Stimulated activated CD8-positive, alpha-beta memory T cell treated with anti-CD3 and anti-CD28 coated beads, Interleukin-2, amount 100 ng/mL, for 1 hour (primary cell): ENCODE results near the gene SMIM15.
"Not testable (repeated sequence)": the region's sequence is repeated elsewhere in the genome, so short reads cannot be mapped to it uniquely, and the experiment has no call there.

Source experiments
- DNase-seq, 2 donors: peaks; one replicate each; pipeline ENCODE4 v3.0.0-alpha.2; 2020; ENCODE audit warnings: low read depth in 2 of 2

Gene SMIM15, protein sequence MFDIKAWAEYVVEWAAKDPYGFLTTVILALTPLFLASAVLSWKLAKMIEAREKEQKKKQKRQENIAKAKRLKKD

DNA sequence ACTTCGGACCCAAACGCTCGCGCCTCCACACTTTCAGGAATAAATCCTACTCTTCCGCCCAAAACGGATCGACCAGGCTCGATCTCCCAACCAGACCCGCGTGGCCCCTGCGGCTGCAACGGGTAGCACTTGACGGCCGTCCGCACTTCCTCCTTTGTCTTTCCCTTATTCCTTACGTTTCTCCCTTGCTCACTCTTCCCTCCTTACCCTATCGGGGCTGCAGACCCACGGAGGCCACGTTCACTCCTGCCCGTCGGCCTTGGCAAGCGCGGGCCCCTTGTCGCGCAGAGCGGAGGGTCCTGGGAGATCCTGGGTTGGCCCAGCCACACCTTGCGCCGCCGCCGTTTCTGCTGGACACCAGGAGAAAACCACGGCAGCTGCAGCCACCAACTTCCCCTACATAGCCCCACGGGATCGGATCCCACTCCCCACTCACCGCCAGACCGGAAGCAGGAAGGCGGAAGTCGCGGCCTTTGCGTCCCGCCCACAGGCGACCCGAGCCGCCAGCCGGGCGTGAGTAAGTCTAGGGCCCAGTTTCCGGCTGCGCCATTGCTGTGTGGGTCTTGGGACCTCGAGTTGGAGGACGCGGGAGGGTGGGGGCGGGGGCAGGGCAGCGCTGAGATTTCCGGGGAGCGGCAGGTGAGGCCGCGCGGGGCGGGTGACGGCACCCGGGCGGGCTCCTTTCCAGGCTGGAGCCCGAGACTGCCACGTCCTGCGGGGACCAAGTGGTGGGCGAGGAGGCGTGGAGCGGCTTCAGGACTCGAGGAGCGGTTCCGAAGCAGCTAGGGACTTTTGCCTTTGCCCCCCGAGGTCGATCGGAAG lies at the start of gene SMIM15:
TSS of gene SMIM15 (minus strand) at position 459 of the 822 bp plus-strand sequence. CDS start 2,297 bp downstream, outside the sequence.
- DNase-seq = peak; percentile 52 to 64

DNA sequence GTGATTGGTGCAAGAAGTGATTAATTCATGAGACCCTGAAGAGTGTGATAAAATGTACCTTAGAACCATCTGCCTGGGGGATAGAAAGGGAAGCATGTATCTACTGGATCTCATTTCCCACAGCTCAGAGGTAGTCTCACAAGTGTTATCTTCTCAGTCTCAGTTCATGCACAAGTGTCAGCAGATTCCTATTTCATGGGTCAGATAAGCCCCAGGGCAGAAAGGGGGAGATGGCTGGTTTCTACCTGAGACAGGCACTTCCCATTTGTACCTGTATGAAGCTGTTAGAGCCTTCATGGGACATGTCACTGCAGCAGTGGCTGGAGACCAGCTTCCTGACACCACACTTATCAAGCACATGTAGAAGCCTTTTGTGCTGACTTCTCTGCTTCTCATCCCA lies 45.6 kb upstream of the SMIM15 start:
- DNase-seq = no peak

DNA sequence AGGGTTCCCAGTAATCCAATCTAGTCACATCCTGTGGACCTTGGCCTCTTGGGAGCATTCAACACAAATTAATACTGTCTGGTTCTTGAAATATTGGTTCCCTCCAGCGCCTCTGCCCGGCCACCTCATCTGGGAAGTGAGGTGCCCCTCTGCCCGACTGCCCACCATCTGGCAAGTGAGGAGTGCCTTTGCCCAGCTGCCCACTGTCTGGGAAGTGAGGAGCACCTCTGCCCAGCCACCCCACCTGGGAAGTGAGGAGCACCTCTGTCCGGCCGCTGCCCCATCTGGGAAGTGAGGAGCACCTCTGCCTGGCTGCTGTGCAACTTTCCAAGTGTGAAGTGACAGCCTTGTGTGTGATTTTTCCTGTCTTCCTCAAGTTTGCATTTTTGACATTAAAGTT lies 42.7 kb upstream of the SMIM15 start:
- no peak for DNase-seq

DNA sequence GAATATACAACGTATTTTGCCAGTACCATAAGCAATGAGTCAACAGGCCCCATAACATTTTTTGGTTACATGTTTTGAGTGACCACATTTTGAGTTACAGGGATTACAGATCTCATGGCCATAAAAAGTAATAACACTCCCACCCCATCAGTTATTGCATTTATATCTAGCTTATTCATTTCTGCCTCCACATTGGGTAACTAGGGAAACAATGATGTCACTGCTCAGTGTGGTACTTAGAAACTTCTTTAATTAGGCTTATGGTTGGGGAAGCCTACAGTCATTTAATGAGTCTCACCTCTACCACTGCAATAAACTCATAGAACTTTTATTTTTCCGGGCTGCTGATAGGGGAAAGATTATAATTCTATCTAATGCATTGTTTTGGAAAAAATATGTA lies 39.9 kb upstream of the SMIM15 start:
- no peak for DNase-seq

DNA sequence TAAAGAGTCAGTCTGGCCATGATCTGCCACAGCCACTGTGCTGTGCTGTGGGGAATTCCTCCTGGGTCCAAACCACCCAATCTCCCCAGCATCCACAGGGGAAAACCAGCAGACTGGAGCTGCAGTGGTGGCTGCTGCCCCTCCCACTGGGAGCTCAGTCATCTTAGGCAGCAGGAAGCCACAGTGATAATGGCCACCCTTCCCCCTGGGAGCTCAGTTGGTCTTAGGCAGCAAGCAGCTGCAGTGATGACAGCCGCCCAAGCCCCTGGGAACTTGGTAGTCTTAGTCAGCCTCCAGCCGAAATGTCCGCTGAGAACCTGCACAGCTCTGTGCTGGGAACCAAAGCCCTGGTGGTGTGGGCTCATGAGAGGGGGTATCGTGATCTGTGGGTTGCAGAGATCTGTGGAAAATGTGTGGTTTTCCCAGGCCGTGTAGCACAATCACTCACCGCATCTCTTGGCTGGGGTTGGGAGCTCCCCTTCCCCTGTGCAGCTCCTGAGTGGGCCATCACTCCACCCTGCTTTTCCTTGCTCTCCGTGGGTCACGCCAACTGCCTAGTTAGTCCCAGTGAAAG lies 38.4 kb upstream of the SMIM15 start:
- no peak for DNase-seq

DNA sequence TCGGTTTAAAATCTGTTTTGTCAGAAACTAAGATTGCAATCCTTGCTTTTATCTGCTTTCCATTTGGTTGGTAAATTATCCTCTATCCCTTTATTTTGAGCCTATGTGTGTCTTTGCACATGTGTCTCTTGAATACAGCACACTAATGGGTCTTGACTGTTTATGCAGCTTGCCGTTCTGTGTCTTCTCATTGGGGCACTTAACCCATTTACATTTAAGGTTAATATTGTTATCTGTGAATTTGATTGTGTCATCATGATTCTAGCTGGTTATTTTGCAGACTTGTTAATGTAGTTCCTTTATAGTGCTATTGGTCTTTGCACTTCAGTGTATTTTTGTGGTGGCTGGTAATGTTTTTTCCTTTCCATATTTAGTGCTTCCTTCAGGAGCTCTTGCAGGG lies 36.3 kb upstream of the SMIM15 start:
- DNase-seq = no peak

DNA sequence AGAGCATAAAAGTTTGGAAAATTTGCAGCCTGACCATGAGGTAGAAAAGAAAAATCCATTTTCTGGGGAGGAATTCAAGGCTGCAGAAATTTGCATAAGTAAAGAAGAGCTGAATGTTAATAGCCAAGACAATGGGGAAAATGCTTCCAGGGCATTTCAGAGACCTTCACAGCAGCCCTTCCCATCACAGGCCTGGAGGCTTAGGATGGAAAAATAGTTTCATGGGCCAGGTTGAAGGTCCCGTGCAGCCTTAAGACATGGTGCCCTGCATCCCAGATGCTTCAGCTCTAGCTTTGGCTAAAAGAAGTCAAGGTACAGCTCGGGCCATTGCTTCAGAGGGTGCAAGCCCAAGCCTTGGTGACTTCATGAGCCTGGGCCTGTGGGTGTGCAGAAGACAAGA lies 25.6 kb upstream of the SMIM15 start:
- DNase-seq = not testable (repeated sequence)

DNA sequence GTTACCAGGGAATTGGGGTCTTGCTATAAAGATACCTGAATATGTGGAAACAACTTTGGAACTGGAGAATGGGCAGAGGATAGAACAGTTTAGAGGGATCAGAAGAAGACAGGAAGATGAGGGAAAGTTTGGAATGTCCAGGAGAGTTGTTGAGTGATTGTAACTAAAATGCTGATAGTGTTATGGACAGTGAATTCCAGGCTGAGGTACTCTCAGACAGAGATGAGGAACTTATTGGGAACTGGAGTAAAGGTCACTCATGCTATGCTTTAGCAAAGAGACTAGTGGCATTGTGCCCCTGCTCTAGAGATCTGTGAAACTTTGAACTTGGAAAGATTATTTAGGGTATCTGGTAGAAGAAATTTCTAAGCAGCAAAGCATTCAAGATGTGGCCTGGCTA lies 25.1 kb upstream of the SMIM15 start:
- not testable (repeated sequence) for DNase-seq

DNA sequence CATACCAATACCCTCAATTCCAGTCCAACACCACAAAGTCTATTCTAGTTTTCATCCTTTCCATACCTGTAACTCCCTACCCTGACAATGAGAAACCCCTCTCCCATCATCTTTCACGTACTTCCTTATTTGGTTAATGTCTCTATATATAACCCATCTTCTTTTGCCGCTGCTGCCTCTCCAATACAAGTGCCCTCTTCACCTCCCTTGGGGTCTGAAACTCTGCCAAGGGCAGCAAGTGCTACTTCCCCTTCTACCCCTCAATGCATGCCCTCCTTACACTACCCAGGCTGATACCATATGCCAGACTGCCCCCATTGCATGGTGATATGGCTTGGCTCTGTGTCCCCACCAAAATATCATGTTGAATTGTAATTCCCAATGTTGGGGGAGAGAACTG lies 24.4 kb upstream of the SMIM15 start:
- DNase-seq = no peak

DNA sequence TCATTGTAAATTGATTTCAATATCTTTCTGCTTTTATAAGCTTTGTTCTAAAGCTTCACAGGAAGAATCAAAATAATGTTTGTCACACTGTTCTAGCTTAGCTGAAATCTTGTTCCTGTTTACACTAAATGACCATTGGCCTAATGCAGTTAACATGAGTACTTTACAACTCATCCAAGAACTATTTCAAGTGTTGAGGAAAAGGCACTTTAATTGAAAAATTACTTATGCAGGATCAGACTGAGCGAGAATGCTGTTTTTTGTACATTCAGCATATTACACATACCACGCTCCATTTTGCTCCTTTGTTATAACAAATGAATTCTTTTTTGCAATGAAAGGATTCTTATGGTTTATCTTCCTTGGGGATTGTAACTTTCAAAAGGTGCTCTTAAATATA lies 22.4 kb upstream of the SMIM15 start:
- no peak for DNase-seq

DNA sequence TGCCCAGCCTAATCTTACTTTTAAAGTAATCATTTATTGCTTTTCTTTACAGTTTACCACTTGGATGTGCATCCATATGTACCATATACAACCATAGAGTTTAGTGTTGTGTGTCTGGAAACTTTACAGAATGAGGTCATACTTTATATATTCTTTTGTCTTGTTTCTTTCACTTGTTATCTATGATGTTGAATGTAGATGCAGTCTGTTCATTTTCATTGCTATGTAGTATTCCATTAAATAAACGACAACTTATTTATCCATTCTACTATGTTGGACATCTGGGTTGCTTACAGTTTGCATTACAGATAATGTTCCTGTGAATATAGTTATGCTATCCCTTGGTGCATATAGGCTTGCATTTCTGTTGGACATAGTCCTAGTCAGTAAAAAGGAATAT lies 21.3 kb upstream of the SMIM15 start:
- DNase-seq = no peak

DNA sequence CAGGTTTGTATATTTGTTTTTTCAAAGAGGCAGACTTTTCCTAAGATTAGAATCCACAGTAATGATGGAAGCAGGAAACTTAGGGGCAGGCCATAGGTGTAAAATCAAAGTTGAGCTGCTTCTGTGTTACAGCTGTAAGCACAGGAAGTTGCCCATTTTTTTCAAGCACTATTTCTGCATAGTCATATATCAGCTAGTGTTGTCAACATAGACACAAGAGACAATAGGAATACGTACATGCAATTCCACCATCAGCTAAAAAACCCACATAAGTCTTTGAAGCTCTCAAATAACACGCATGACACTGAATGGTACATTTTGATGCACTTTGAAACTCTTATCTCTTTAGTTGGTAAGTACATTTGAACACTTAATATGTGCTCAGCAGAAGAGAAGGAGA lies 20.2 kb upstream of the SMIM15 start:
- no peak for DNase-seq

DNA sequence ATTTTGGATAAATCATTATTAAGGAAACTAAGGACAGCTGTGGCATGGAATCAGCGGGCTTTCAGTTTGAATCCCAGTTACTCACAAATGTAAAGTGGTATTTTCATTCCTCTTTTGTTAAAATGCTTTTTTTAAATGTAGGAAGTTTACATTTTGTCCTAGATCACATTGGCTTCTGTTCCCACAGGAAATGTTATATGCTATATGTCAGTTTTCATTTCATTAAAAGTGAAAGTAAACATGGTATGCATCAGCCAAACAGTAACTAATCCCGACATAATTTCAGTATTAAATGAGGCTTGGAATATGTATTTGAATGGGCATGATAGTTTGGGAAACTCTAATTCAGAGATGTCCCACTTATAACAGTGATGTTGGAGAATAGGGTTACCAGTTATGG lies 18.6 kb upstream of the SMIM15 start:
- no peak for DNase-seq

DNA sequence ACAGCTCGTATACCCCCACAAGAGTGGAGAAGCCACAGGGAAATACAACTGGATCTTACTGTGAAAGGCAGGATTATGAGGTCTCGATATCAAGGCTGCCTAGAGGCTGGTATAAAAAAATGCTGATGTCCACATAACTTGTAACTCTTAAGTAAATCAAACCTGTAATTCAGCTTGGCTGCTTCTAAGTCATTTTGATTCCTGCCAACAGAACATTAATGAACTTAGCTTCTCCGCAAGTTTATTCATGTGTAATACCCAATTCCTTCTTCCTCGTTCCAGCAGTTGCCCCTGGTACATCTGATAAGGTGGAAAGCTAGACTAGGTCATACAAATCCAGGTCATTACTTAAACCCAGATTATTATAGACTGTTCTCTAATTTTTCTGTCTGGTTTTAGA lies 16.4 kb upstream of the SMIM15 start:
- no peak for DNase-seq

DNA sequence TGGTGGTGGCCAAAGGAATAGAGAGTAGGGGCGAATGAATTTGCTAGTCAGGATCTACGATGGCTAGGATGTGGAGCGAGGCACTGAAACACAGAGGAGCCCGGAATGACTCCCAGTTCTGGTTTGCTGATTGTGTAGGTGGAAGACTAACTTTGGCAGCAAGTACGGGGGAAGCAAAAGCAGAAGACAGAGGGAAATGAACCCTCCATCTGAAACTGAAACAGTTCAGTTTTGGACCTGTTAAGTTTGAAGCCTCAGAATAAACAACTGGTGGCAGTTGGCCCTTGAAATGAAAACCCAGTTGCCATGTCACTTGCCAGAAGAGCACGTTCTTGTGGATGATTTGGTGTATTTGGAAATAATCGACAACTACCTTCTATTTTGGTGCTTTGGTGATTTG lies 15.4 kb upstream of the SMIM15 start:
- DNase-seq = no peak

DNA sequence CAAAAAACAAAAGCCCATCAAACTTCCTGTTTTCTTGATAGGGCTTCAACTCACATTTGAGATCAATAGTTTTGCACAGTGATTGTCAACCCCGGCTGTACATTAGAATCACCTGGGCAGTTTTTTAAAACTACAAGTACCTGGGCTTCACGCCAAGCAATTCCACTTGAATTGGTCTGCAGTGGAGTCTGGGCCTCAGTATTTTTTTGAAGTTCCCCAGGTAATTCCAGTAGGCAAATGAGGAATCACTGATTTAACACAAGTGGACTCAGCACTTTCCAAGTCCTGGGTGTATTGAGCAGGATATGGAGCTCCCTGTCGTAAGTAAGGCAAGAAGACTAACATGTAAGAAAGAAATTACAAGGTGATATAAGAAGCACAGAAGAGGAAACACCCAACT lies 14.8 kb upstream of the SMIM15 start:
- no peak for DNase-seq

DNA sequence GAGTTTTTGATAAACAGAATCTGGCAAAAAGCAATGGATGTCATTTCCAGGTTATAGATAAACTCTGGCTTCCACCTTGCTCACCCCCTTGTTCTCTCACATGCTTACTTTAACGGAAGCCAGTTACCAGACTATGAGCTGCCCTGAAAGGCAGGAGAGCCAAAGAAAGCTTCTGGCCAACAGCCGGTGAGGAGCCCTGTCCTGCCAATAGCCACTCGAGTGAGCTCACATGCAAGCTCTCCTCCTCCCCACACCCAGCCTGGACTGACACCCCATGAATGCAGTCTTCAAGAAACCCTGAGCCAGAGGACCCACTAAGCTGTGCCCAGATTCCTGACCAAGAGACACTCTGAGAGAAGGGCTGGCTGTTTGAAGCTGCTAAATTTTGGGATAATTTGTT lies 14.4 kb upstream of the SMIM15 start:
- no peak for DNase-seq

DNA sequence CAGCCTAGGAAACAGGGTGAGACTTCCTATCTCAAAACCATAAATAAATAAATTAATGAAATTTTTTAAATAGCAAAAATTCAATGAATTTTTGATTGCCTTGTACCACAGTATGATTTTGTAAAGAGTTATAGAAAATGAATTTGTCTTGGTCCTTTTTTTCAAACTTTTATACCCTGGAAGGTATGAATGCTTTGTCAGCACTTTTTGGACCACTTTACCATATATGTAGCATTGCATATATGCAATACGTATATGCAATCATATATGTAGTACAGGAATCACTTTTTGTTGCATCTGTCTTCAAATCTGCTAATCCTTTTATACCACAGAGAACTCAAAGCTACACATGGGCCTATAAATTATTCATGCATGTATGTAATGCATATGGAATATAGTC lies 9.2 kb upstream of the SMIM15 start:
- no peak for DNase-seq

DNA sequence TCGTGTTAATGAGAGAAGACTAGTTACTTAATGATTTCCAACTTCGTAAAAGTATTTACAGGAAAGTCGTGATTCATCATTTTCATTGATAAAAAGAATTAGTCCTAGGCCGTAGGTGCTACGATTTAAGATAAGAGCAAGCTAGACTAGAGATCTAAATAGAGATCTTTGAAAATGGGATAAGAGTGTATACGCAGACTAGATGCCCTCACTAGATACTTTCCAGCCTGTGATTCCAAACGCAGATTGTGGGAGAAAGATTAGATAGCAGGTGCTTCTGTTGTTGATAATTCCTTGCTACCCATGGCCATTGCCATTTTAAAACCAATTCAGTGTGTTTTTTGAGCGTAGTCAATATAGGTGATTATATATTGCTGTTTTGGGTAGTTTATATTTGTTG lies 6.7 kb upstream of the SMIM15 start:
- no peak for DNase-seq

DNA sequence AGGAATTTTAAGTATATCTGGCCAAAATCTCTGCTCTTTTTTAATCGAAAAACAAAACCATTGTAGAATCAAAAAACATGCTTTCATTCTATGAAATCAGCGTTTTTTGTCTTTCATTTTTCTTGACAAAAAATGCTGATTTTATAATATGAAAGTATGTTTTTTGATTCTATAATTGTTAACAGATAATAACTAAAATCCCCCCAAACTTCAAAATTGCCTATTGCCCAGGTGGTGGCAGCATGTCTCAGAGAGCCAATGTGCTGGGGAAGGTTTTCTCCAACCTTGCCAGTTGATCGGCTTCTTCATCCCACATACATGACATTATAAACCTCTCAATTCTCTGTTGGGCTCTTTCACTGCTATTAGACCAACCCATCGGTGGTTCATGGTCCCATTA lies 5.1 kb upstream of the SMIM15 start:
- no peak for DNase-seq

DNA sequence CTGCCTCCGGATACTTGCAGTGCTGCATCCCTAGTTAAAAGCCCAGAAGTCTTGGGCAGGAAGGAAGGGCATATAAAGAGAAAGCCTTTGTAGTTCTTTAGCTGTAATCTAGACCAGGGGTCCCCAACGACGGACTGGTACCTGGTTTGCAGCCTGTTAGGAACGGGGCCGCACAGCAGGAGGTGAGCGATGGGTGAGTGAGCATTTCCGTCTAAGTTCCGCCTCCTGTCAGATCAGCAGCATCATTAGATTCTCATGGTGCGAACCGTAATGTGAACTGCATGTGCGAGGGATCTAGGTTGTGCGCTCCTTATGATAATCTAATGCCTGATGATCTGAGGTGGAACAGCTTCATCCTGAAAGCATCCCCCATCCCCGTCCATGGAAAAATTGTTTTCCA lies 1.6 kb upstream of the SMIM15 start:
- DNase-seq = no peak

DNA sequence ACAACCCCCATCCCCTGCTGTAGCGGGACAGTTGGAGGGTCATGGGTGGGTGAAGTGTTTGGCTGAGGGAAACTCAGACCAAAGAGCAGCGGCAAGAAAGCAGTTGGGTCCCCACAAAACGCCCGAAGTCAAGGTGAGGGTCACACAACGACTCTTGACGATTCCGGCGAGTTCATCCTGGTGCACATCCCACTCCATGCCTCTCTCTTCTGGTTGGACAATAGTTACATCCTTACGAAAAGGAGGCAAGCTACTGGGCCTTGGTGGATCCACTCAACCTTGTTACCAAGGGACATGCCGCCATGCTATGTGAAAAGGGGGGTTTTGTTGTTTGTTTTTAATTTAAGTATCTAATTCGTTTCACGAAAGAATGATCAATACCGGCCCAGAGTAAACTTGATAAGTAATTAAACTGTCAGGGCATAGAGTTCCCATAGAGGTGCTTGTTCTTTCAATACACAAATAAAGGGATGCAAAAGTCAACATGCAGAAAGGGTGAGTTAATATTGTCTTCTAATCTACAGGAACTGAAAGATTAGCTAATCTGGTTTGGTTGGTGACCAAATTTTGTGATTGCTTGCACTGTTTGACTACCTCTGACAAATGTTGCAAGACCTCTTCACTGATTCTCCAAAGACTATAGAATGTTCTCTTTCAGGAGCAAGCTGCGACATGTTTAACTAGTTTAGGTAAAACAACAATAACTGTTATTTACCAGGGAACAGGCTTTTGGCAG lies 732 bp upstream of the SMIM15 start:
- DNase-seq = no peak

DNA sequence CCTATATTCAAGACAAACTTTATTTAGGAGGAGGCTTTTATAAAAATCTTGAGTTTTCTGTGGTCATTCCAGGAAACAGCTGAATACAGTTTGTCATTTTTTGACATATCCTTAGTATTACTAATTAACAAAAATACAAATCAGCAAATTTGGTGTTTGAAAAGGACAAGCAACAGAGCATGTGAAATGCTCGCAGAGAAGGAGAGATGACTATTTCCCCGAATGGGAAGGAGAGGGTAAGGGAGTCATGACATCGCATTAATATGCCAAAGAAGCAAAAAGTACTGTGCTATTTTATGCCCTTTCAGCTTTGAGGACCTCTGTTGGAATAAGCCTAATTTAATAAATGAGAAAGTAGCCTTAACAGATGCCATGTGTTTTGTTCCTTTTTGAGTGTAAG lies 1.8 kb downstream of the SMIM15 start:
- DNase-seq = no peak
